ENCODE data around the gene DGKQ. TPM values are rescaled to one million over a fixed set of nuclear protein-coding genes. Genes with fewer than 3 reads are reported as not detected.
"Not testable (repeated sequence)": the region's sequence is repeated elsewhere in the genome, so short reads cannot be mapped to it uniquely, and the experiment has no call there.

The DGKQ gene
- total and polyA plus RNA-seq, 11 donors: 2.6 to 7.3 (median 4.1) TPM

DNA sequence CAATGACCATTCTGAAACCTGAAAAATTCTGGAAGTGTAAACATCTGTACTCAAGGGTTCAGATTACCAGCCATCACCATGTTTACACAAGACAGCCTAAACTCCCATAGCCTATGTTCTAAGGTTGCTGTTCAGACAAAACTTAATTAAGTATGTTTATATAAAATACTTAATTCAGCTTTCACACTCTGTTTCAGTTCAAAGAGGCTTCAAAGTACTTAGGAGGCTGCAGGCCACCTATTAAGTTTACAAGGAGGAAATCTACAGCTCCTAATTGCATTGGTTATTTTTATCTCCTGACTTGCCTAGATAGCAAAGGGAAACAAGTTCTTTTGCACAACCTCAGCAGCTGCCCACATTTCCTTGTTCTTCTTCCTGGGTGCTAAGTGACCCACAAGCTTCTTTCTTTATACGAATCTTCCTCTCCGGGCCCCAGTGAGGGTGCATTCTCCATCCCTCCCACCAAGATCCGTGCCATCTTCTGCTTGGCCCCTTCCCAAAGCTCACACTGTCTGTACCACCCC is 43.3 kb downstream of the DGKQ start:
- Histone ChIP-seq H3K36me3 (no peaks in the 10 kb centered on the region), H3K4me3 (peak overlapping the region in 3 of 12 donors; percentile 80 to 100 (median 99)), H3K27me3 (no peaks in the 10 kb centered on the region), H3K4me1 (peaks cover 11 to 65% (median 42%) of the 10 kb centered on the region in 12 donors), H3K27ac (peak overlapping the region in 1 of 12 donors; percentile 96), H3K9me3 (no peaks in the 10 kb centered on the region)
- ATAC-seq (no peak), DNase-seq (no peak)
- TF ChIP-seq, protein P1, sequence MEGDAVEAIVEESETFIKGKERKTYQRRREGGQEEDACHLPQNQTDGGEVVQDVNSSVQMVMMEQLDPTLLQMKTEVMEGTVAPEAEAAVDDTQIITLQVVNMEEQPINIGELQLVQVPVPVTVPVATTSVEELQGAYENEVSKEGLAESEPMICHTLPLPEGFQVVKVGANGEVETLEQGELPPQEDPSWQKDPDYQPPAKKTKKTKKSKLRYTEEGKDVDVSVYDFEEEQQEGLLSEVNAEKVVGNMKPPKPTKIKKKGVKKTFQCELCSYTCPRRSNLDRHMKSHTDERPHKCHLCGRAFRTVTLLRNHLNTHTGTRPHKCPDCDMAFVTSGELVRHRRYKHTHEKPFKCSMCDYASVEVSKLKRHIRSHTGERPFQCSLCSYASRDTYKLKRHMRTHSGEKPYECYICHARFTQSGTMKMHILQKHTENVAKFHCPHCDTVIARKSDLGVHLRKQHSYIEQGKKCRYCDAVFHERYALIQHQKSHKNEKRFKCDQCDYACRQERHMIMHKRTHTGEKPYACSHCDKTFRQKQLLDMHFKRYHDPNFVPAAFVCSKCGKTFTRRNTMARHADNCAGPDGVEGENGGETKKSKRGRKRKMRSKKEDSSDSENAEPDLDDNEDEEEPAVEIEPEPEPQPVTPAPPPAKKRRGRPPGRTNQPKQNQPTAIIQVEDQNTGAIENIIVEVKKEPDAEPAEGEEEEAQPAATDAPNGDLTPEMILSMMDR (IDR thresholded peaks at IDR 0.05): no peak
- no peak for TF ChIP-seq POLR2A (IDR thresholded peaks at IDR 0.05)
- WGBS, 4 donors: 45 to 49% (median 47%) methylated on average over 3 of the region's 3 CpGs
- intact Hi-C loops (cut with DNase I): loop anchor here in 2 of 10 donors (5.0 to 10.0 kb wide), 4 partner anchors 42 to 148 kb away; partner anchors contain the start of genes DGKQ (in 1 of the 2) and IDUA (in 1 of the 2)

DNA sequence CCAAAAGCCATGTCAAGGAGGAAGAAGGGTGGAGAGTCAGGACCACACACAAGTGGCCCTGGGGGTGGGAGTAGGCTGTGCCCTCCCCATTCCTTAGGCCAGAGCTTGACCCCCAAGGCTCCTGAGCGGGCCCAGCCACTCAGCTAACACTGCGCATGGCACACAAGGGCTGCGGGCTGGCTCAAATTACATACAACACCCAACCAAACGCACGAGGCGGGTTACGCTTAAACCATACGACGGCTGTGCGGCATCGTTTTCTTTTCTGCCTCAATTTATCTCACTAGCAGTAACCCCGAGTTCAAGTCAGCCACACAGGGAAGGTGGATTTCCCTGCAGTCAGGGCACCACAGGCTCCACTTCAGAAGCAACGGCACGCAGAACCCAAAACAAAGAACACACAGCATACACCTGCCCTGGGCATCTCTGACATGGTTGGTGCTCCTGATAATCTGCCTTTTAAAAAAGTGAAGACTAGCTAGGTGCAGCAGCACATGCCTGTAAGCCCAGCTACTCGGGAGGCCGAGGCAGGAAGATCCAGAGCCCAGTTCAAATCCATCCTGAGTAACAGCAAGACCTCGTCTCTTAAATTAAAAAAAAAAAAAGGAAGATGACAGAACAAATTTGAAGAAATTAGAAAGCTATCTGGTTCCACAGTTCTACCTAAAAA is 44.1 kb downstream of the DGKQ start:
- ATAC-seq (no peak), DNase-seq (no peak)
- Histone ChIP-seq H3K27me3 (no peaks in the 10 kb centered on the region), H3K36me3 (no peaks in the 10 kb centered on the region), H3K9me3 (no peaks in the 10 kb centered on the region), H3K4me1 (peaks cover 11 to 65% (median 45%) of the 10 kb centered on the region in 12 donors), H3K4me3 (no peak overlapping the region), H3K27ac (peak overlapping the region in 1 of 12 donors; percentile 50)
- 91 to 94% (median 93%) methylated on average over 17 of the region's 17 CpGs for WGBS, 4 donors
- TF ChIP-seq, protein P1 (IDR thresholded peaks at IDR 0.05): no peak
- no peak for TF ChIP-seq POLR2A (IDR thresholded peaks at IDR 0.05)
- intact Hi-C loops (cut with DNase I): no loop called here

DNA sequence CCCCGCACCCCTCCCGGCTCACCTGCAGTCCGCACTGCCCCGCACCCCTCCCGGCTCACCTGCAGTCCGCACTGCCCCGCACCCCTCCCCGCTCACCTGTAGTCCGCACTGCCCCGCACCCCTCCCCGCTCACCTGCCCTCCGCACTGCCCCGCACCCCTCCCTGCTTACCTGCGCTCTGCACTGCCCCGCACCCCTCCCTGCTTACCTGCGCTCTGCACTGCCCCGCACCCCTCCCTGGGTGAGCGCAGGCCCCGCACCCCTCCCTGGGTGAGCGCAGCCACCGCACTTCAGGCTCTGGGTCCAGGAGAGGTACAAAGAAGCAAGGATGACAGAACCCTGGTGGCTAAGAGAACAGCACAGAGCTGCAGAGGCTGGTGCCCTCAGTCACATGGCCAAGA is 45.8 kb downstream of the DGKQ start:
- peaks cover 5 to 59% (median 31%) of the 10 kb centered on the region in 12 donors for H3K4me1 ChIP-seq
- DNase-seq; H3K27me3 ChIP-seq; ATAC-seq; H3K4me3 ChIP-seq; H3K27ac ChIP-seq; intact Hi-C loops (cut with DNase I); H3K36me3 ChIP-seq; H3K9me3 ChIP-seq: not testable (repeated sequence)
- 91 to 96% (median 95%) methylated on average over 13 to 21 of the region's 21 CpGs for WGBS, 4 donors

DNA sequence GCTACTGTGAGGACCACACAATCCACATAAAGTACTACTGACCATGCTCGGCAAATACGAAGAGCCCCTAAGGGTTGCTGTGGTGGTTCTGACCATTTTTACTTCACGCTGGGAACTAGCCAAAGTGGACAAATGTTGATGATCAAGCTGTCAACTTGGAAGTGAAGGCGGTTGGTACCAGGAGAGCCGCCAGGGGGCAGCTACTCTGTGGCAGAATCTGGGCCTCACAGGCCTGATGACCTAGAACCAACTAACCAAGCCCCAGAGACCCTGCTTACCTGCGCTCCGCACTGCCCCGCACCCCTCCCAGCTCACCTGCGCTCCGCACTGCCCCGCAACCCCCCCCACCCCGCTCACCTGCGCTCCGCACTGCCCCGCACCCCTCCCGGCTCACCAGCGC is 46.8 kb downstream of the DGKQ start:
- TF ChIP-seq, protein P1 (IDR thresholded peaks at IDR 0.05): peak in 3 of 12 donors; percentile 15 to 27 (median 22)
- TF ChIP-seq POLR2A (IDR thresholded peaks at IDR 0.05): no peak
- H3K36me3 ChIP-seq: peaks cover 0 to 5% (median 0%) of the 10 kb centered on the region in 9 donors
- H3K9me3 ChIP-seq: no peaks in the 10 kb centered on the region
- DNase-seq: no peak
- H3K4me3 ChIP-seq: no peak overlapping the region
- intact Hi-C loops (cut with DNase I): no loop called here
- no peaks in the 10 kb centered on the region for H3K27me3 ChIP-seq
- no peak for ATAC-seq
- H3K27ac ChIP-seq: no peak overlapping the region
- peaks cover 5 to 60% (median 31%) of the 10 kb centered on the region in 12 donors for H3K4me1 ChIP-seq
- WGBS, 4 donors: 71 to 83% (median 78%) methylated on average over 12 to 17 of the region's 17 CpGs
